ENCODE data around the gene FBXL4. TPM values are rescaled to one million over a fixed set of nuclear protein-coding genes. Genes with fewer than 3 reads are reported as not detected.

FBXL4 gene
- polyA plus RNA-seq, 1 donor (not counting 4 experiments of a cell fraction or from before 2014, with no cell fraction given), result 19.9 TPM

- H3K9me1 ChIP-seq (ENCODE audit: control insufficient read depth, extremely low read depth, insufficient read depth, low read length), result no peaks in the 10 kb centered on the region
- DNase-seq (ENCODE audit: low read depth, low spot score), result no peak
- H3K4me2 ChIP-seq (ENCODE audit: control insufficient read depth, extremely low read depth, insufficient read depth, low read depth, low read length), result no peak overlapping the region
- dilution Hi-C loops (cut with MboI; ENCODE audit: extremely low pct_ligation_motif_present, low sequenced_read_pairs), result no loop called here
- TF ChIP-seq EZH2 (IDR thresholded peaks at IDR 0.05; ENCODE audit: low read length), result no peak
- TF ChIP-seq CTCF (optimal IDR thresholded peaks at IDR 0.05 in 1 of 3, IDR thresholded peaks at IDR 0.05 in 1 of 3, conservative IDR thresholded peaks at IDR 0.05 in 1 of 3; ENCODE audit: extremely low read depth in 1 of 3, insufficient read depth in 2 of 3, low read length in 3 of 3), result no peak
- H3K79me2 ChIP-seq (ENCODE audit: control insufficient read depth, insufficient read depth, low read length), result no peaks in the 10 kb centered on the region
- no peak overlapping the region for H3K27ac ChIP-seq (ENCODE audit: control insufficient read depth, insufficient read depth, low read length)
- H3K4me1 ChIP-seq (ENCODE audit: control insufficient read depth, extremely low read depth, insufficient read depth, low read length), result no peaks in the 10 kb centered on the region
- H4K20me1 ChIP-seq (ENCODE audit: control insufficient read depth, extremely low read depth, insufficient read depth, low read length), result no peaks in the 10 kb centered on the region
- no peak overlapping the region for H2AFZ ChIP-seq (ENCODE audit: control insufficient read depth, low read length)
- FAIRE-seq, result no peak
- no peaks in the 10 kb centered on the region for H3K9me3 ChIP-seq (ENCODE audit: control insufficient read depth, low read depth, low read length)
- no peaks in the 10 kb centered on the region for H3K27me3 ChIP-seq (ENCODE audit: control insufficient read depth, extremely low read depth, insufficient read depth, low read length)
- H3K9ac ChIP-seq (ENCODE audit: control insufficient read depth, extremely low read depth, insufficient read depth, low read length), result no peak overlapping the region
- no peak overlapping the region for H3K4me3 ChIP-seq (ENCODE audit: control insufficient read depth in 2 of 3, extremely low read depth in 1 of 3, insufficient read depth in 2 of 3, low read depth in 1 of 3, low read length in 3 of 3)
- no peaks in the 10 kb centered on the region for H3K36me3 ChIP-seq (ENCODE audit: control insufficient read depth in 2 of 2, extremely low read depth in 1 of 2, insufficient read depth in 2 of 2, low read length in 2 of 2)
Measured at GRCh38 chr6:98970469-98970868, 22.7 kb upstream of the FBXL4 start.

- Histone ChIP-seq H3K4me3 (ENCODE audit: control insufficient read depth in 2 of 3, extremely low read depth in 1 of 3, insufficient read depth in 2 of 3, low read depth in 1 of 3, low read length in 3 of 3) (no peak overlapping the region), H2AFZ (ENCODE audit: control insufficient read depth, low read length) (no peak overlapping the region), H3K9me3 (ENCODE audit: control insufficient read depth, low read depth, low read length) (no peaks in the 10 kb centered on the region), H3K36me3 (ENCODE audit: control insufficient read depth in 2 of 2, extremely low read depth in 1 of 2, insufficient read depth in 2 of 2, low read length in 2 of 2) (no peaks in the 10 kb centered on the region), H3K27me3 (ENCODE audit: control insufficient read depth, extremely low read depth, insufficient read depth, low read length) (no peaks in the 10 kb centered on the region), H3K9ac (ENCODE audit: control insufficient read depth, extremely low read depth, insufficient read depth, low read length) (no peak overlapping the region), H3K79me2 (ENCODE audit: control insufficient read depth, insufficient read depth, low read length) (no peaks in the 10 kb centered on the region), H3K9me1 (ENCODE audit: control insufficient read depth, extremely low read depth, insufficient read depth, low read length) (no peaks in the 10 kb centered on the region), H4K20me1 (ENCODE audit: control insufficient read depth, extremely low read depth, insufficient read depth, low read length) (no peaks in the 10 kb centered on the region), H3K4me2 (ENCODE audit: control insufficient read depth, extremely low read depth, insufficient read depth, low read depth, low read length) (no peak overlapping the region), H3K27ac (ENCODE audit: control insufficient read depth, insufficient read depth, low read length) (no peak overlapping the region), H3K4me1 (ENCODE audit: control insufficient read depth, extremely low read depth, insufficient read depth, low read length) (no peaks in the 10 kb centered on the region)
- TF ChIP-seq EZH2 (IDR thresholded peaks at IDR 0.05; ENCODE audit: low read length), result no peak
- TF ChIP-seq CTCF (optimal IDR thresholded peaks at IDR 0.05 in 1 of 3, IDR thresholded peaks at IDR 0.05 in 1 of 3, conservative IDR thresholded peaks at IDR 0.05 in 1 of 3; ENCODE audit: extremely low read depth in 1 of 3, insufficient read depth in 2 of 3, low read length in 3 of 3), result no peak
- FAIRE-seq, result no peak
- dilution Hi-C loops (cut with MboI; ENCODE audit: extremely low pct_ligation_motif_present, low sequenced_read_pairs), result no loop called here
- no peak for DNase-seq (ENCODE audit: low read depth, low spot score)
Measured at GRCh38 chr6:98967616-98968015, 19.9 kb upstream of the FBXL4 start.
